Neural cell (in vitro differentiated cells): ENCODE results near the gene KIF3B. TPM values are rescaled to one million over a fixed set of nuclear protein-coding genes. Genes with fewer than 3 reads are reported as not detected.

Experiments
- H2AFZ ChIP-seq: fragments of 200-600, 300-800 bp; sonication (generic), shearing (Covaris generic); 2 replicates; pipeline ENCODE4 v1.6.0; 2014; ENCODE audit warnings: low read depth, mild to moderate bottlenecking, antibody characterized with exemption, low read length, moderate library complexity
- H3F3A ChIP-seq: fragments of 200-600 bp; shearing (Covaris generic); 2 replicates; pipeline ENCODE4 v1.6.1; 2016; ENCODE audit warnings: mild to moderate bottlenecking, moderate library complexity, mixed read lengths, antibody characterized with exemption, low read length; ENCODE audit not compliant: insufficient read depth, poor library complexity, severe bottlenecking
- H3K27ac ChIP-seq: fragments of 200-600, 300-800 bp; sonication (generic), shearing (Covaris generic); 2 replicates; pipeline ENCODE4 v1.5.1; 2014; ENCODE audit warnings: mild to moderate bottlenecking, low read length, moderate library complexity
- H3K27me3 ChIP-seq: fragments of 300-800, 200-600 bp; sonication (generic), shearing (Covaris generic); 2 replicates; pipeline ENCODE4 v1.6.0; 2014; ENCODE audit warnings: mild to moderate bottlenecking, low read depth, low read length, moderate library complexity; ENCODE audit not compliant: insufficient read depth
- H3K36me3 ChIP-seq: fragments of 300-800, 200-600 bp; sonication (generic), shearing (Covaris generic); 2 replicates; pipeline ENCODE4 v1.5.1; 2014; ENCODE audit warnings: mild to moderate bottlenecking, antibody characterized with exemption, low read length, moderate library complexity; ENCODE audit not compliant: insufficient read depth
- H3K4me2 ChIP-seq: fragments of 300-800, 200-600 bp; sonication (generic), shearing (Covaris generic); 2 replicates; pipeline ENCODE4 v1.6.0; 2014; ENCODE audit warnings: mild to moderate bottlenecking, low read length
- H3K4me3 ChIP-seq: fragments of 300-800, 200-600 bp; sonication (generic), shearing (Covaris generic); 2 replicates; pipeline ENCODE4 v1.5.1; 2014; ENCODE audit warnings: mild to moderate bottlenecking, low read length, moderate library complexity
- H3K79me2 ChIP-seq: fragments of 200-600 bp; shearing (Covaris generic); replicated peaks from 2 replicates; pipeline ENCODE4 v1.6.0; 2014; ENCODE audit warnings: mild to moderate bottlenecking, low read length, moderate library complexity; ENCODE audit not compliant: insufficient read depth
- H3K9ac ChIP-seq: fragments of 300-800, 200-600 bp; sonication (generic), shearing (Covaris generic); 2 replicates; pipeline ENCODE4 v1.6.1; 2016; ENCODE audit warnings: mild to moderate bottlenecking, low read length, mixed read lengths
- H3K9me2 ChIP-seq: fragments of 200-600 bp; shearing (Covaris generic); 2 replicates; pipeline ENCODE4 v1.6.1; 2016; ENCODE audit warnings: mild to moderate bottlenecking, low read length, mixed read lengths; ENCODE audit not compliant: insufficient read depth
- H3K9me3 ChIP-seq: fragments of 200-600, 300-800 bp; sonication (generic), shearing (Covaris generic); 2 replicates; pipeline ENCODE4 v1.6.1; 2016; ENCODE audit warnings: mild to moderate bottlenecking, mixed run types, low read length, moderate library complexity, mixed read lengths
- H4K20me1 ChIP-seq: fragments of 200-600 bp; shearing (Covaris generic); 2 replicates; pipeline ENCODE4 v1.6.1; 2016; ENCODE audit warnings: mild to moderate bottlenecking, mixed run types; ENCODE audit not compliant: insufficient read depth
- CTCF ChIP-seq: fragments of 450-650 bp; IDR thresholded peaks from 2 replicates; pipeline ENCODE4 v1.5.1; 2014; ENCODE audit warnings: antibody characterized with exemption, mild to moderate bottlenecking, moderate library complexity; ENCODE audit not compliant: poor library complexity, severe bottlenecking
- EP300 ChIP-seq: fragments of 450-650 bp; conservative IDR thresholded peaks from 2 replicates; pipeline ENCODE4 v1.6.1; 2014; ENCODE audit warnings: antibody characterized with exemption, mild to moderate bottlenecking, moderate library complexity; ENCODE audit not compliant: poor library complexity, severe bottlenecking
- EZH2 ChIP-seq: fragments of 200-600, 300-800 bp; shearing (Covaris generic), sonication (generic); IDR thresholded peaks from 2 replicates; pipeline ENCODE4 v1.6.1; 2014; ENCODE audit warnings: antibody characterized with exemption, low read length, borderline replicate concordance, mild to moderate bottlenecking; ENCODE audit not compliant: insufficient read depth, poor library complexity, severe bottlenecking
- MXI1 ChIP-seq: fragments of 450-650 bp; conservative IDR thresholded peaks from 2 replicates; pipeline ENCODE4 v1.6.1; 2014; ENCODE audit warnings: antibody characterized with exemption, mild to moderate bottlenecking; ENCODE audit not compliant: poor library complexity, severe bottlenecking
- POLR2AphosphoS5 ChIP-seq: IDR thresholded peaks from 2 replicates; pipeline ENCODE4 v1.6.1; 2012
- RAD21 ChIP-seq: fragments of 450-650 bp; conservative IDR thresholded peaks from 2 replicates; pipeline ENCODE4 v1.6.1; 2014; ENCODE audit warnings: antibody characterized with exemption, mild to moderate bottlenecking, moderate library complexity
- REST ChIP-seq: IDR thresholded peaks from 2 replicates; pipeline ENCODE4 v1.6.1; 2012; ENCODE audit warnings: borderline replicate concordance
- SMC3 ChIP-seq: fragments of 450-650 bp; conservative IDR thresholded peaks from 2 replicates; pipeline ENCODE4 v1.6.1; 2014; ENCODE audit warnings: antibody characterized with exemption, mild to moderate bottlenecking, moderate library complexity; ENCODE audit not compliant: poor library complexity
- TAF1 ChIP-seq: IDR thresholded peaks from 2 replicates; pipeline ENCODE4 v1.6.1; 2012; ENCODE audit warnings: low read depth
- polyA plus RNA-seq: library from polyadenylated mRNA; depleted of rRNA; stranded (reverse); fragments of >200 nt; gene quantifications from 2 replicates; pipeline ENCODE4 v1.2.3, GENCODE V29; 2014

KIF3B gene
- polyA plus RNA-seq, 1 donor from 2014 or later = 49.4 TPM

DNA sequence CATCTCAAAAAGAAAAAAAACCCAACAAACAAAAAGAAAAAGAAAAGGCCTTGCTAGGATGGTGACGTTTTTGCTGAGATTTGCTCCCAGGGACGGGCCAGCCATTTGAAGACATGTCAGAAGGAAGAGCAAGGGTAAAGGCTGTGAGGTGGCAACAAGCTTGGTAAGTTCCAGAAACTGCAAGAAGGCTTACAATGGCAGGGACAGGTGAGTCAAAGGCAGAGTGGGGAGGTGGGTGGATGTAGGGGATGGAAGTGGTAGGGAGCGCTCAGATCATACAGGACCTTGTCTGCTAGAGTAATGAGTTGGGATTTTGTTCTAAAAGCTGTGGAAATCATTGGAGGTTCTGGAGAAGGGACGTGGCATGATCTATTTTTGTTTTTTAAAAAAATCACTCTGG lies 4.3 kb downstream of the KIF3B start:
- Histone ChIP-seq H3K36me3 (no peaks in the 10 kb centered on the region), H3K4me3 (no peak overlapping the region), H4K20me1 (no peaks in the 10 kb centered on the region), H3K4me2 (no peak overlapping the region), H3K27ac (no peak overlapping the region), H3K79me2 (peaks cover 32% of the 10 kb centered on the region), H3K9me2 (no peaks in the 10 kb centered on the region), H3K27me3 (no peaks in the 10 kb centered on the region), H3F3A (no peaks in the 10 kb centered on the region), H3K9ac (no peak overlapping the region), H2AFZ (no peak overlapping the region), H3K9me3 (no peaks in the 10 kb centered on the region)
- TF ChIP-seq CTCF (no peak), SMC3 (no peak), TAF1 (no peak), REST (no peak), EP300 (no peak), MXI1 (no peak), POLR2AphosphoS5 (no peak), EZH2 (no peak), RAD21 (no peak)

- H3K27me3 ChIP-seq = no peaks in the 10 kb centered on the region
- no peak overlapping the region for H3K4me2 ChIP-seq
- no peaks in the 10 kb centered on the region for H3K36me3 ChIP-seq
- no peak overlapping the region for H2AFZ ChIP-seq
- H3F3A ChIP-seq = no peaks in the 10 kb centered on the region
- H3K27ac ChIP-seq = no peak overlapping the region
- no peak overlapping the region for H3K9ac ChIP-seq
- TF ChIP-seq EZH2 = no peak
- no peak for TF ChIP-seq RAD21
- no peak for TF ChIP-seq MXI1
- no peak for TF ChIP-seq EP300
- TF ChIP-seq SMC3 = no peak
- no peak for TF ChIP-seq TAF1
- TF ChIP-seq POLR2AphosphoS5 = no peak
- no peak for TF ChIP-seq CTCF
- TF ChIP-seq REST = no peak
- no peak overlapping the region for H3K4me3 ChIP-seq
- no peaks in the 10 kb centered on the region for H4K20me1 ChIP-seq
- H3K9me3 ChIP-seq = no peaks in the 10 kb centered on the region
- H3K9me2 ChIP-seq = no peaks in the 10 kb centered on the region
- H3K79me2 ChIP-seq = peaks cover 32% of the 10 kb centered on the region
Measured at GRCh38 chr20:32282461-32282860, 5.0 kb downstream of the KIF3B start.
